Thoracic aorta (tissue), 2 donors: ENCODE measurements around the gene AQP7. TPM values are rescaled to one million over a fixed set of nuclear protein-coding genes. Genes with fewer than 3 reads are reported as not detected.

ENCODE experiments used
- ATAC-seq: fragments of 150-250 bp; one replicate; pipeline ENCODE4 v1.8.0; 2017; ENCODE audit warnings: low read depth; ENCODE audit not compliant: insufficient number of reproducible peaks, low FRiP score
- DNase-seq: peaks from one replicate; pipeline ENCODE4 v3.0.0-alpha.2; 2020; ENCODE audit warnings: low spot score
- H3K27ac ChIP-seq, 2 donors: fragments of 200-600 bp; sonication (generic); 1 replicate in 1 of 2; 2 replicates in 1 of 2; pipeline ENCODE4 v1.5.1; 2016; ENCODE audit warnings: mild to moderate bottlenecking in 2 of 2, moderate library complexity in 2 of 2
- H3K27me3 ChIP-seq: fragments of 200-600 bp; sonication (generic); replicated peaks from 2 replicates; pipeline ENCODE4 v1.6.0; 2016; ENCODE audit warnings: mild to moderate bottlenecking; ENCODE audit not compliant: insufficient read depth
- H3K36me3 ChIP-seq: fragments of 200-600 bp; sonication (generic); one replicate; pipeline ENCODE4 v1.5.1; 2016
- H3K4me1 ChIP-seq, 2 donors: fragments of 200-600 bp; sonication (generic); 1 replicate in 1 of 2; 2 replicates in 1 of 2; pipeline versions ENCODE4 v1.5.1 to v1.6.0; 2016; ENCODE audit warnings: low read depth in 2 of 2, mild to moderate bottlenecking in 1 of 2; ENCODE audit not compliant: control insufficient read depth in 1 of 2
- H3K4me3 ChIP-seq: fragments of 200-600 bp; sonication (generic); 2 replicates; pipeline ENCODE4 v1.5.1; 2016; ENCODE audit warnings: mild to moderate bottlenecking
- H3K9me3 ChIP-seq: fragments of 200-600 bp; sonication (generic); 2 replicates; pipeline ENCODE4 v1.5.1; 2016
- total RNA-seq, 2 donors: library from RNA; depleted of rRNA; stranded (reverse); fragments of >200 nt; gene quantifications; one replicate each; pipeline versions ENCODE4 v1.1.0 to v1.2.3, GENCODE V29; 2016
- TF ChIP-seq, protein P1 (sequence below): fragments of 200-600 bp; sonication (generic); IDR thresholded peaks from one replicate; pipeline ENCODE4 v1.5.1; 2019; ENCODE audit warnings: antibody characterized with exemption

Gene AQP7
- total RNA-seq, 2 donors from 2014 or later: 1.8 to 1.9 TPM

DNA sequence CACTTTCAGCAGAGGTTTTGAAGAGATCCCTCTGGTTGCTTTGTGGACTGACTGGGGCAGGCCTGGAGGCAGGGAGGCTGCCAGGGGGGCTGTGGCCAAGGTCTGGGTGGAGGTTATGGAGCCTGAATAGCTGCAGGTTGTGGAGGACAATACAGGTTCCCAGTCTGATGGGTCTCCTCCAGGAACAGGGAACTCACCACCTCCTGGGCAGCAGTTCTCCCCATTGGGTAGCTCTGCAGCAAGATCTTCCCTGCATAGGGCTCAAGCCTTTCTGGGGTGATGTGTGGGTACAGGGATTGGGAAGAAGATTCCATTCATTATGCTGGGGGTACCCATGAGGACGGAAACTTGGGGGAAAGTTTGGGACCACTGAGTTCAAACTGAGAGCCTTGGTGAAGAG is 38.2 kb upstream of the AQP7 start:
- DNase-seq (no peak), ATAC-seq (no peak)
- Histone ChIP-seq H3K36me3 (no peaks in the 10 kb centered on the region), H3K27me3 (no peaks in the 10 kb centered on the region), H3K4me1 (no peaks in the 10 kb centered on the region), H3K27ac (no peak overlapping the region), H3K4me3 (no peak overlapping the region), H3K9me3 (no peaks in the 10 kb centered on the region)
- TF ChIP-seq, protein P1, sequence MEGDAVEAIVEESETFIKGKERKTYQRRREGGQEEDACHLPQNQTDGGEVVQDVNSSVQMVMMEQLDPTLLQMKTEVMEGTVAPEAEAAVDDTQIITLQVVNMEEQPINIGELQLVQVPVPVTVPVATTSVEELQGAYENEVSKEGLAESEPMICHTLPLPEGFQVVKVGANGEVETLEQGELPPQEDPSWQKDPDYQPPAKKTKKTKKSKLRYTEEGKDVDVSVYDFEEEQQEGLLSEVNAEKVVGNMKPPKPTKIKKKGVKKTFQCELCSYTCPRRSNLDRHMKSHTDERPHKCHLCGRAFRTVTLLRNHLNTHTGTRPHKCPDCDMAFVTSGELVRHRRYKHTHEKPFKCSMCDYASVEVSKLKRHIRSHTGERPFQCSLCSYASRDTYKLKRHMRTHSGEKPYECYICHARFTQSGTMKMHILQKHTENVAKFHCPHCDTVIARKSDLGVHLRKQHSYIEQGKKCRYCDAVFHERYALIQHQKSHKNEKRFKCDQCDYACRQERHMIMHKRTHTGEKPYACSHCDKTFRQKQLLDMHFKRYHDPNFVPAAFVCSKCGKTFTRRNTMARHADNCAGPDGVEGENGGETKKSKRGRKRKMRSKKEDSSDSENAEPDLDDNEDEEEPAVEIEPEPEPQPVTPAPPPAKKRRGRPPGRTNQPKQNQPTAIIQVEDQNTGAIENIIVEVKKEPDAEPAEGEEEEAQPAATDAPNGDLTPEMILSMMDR: no peak

DNA sequence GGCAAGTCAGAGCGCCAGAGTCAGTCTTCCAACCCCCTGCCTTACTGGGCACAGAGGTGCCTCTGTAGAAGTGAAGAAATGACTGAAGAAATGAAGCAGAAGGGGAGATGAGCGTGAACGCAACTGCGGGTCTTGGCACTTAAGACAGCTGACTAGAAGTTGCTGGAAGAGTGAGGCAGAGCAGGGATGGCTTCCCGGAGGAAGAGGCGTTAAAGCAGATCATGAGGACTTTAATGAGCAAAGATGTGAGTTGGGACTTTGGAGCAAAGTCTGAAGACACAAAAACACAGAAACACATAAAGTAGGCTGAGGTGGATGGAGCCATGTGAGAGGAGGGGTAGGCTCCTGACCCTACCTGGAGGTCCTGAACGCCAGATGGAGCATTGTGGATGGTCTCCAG is 37.8 kb upstream of the AQP7 start:
- Histone ChIP-seq H3K27ac (no peak overlapping the region), H3K36me3 (no peaks in the 10 kb centered on the region), H3K4me1 (no peaks in the 10 kb centered on the region), H3K4me3 (no peak overlapping the region), H3K9me3 (no peaks in the 10 kb centered on the region), H3K27me3 (no peaks in the 10 kb centered on the region)
- ATAC-seq (no peak), DNase-seq (no peak)
- TF ChIP-seq, protein P1: no peak

DNA sequence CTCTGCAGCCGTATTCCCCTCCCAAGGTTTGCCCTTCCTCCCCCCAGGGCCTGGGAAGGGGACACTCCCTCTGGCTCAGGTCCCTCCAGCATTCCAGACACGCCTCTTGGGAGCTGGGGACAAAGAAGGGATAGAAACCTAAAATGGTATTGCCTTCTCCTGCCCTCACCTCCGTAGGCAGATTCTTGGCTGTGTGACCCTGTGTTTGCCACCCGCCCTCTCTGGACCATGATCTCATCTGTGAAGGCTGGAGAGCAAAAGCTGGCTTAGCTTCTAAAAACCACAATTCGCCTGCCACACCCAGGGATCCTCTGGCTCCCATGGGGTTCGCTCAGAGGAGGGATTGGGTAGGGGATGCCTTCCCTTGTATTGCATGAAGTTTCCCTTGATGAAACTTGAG is 37.4 kb upstream of the AQP7 start:
- no peaks in the 10 kb centered on the region for H3K36me3 ChIP-seq
- no peak for ATAC-seq

DNA sequence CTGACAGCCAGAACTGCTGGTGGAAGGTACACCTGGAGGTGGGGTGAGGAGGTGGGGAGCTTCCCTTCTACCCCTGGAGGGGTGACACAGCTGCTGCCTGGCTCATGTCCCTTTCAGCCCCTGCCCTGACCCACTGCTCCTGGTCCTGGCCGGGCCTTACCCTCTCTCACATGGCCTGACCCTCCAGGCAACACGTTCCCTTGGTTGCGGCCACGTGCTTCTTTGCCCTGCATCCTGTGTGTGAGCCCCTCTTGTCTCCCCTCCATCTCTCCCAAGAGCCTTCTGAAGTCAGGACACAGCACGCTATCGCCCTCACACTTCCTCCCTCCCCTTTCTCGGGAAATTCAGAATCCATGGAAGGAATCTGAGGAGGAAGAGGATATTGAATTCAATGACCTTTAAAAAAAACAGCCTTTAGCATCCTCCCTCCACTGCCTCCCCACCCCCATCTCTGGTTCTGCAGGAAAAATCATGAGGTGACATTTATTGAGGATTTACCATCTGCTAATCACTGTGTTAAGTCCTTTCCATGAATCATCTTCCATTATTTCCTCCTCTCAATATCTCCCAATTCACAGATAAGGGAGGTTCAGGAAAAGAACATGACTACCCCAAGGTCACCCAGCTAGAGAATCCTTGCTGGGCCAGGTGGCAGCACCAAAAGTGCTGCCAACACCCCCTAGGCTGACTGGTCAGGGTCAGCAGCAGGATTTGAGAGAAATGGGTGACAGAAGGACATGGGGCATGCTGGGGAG is 36.7 kb upstream of the AQP7 start:
- ATAC-seq (no peak), DNase-seq (no peak)
- H3K27ac ChIP-seq: no peak overlapping the region
- TF ChIP-seq, protein P1: no peak
- H3K36me3 ChIP-seq: no peaks in the 10 kb centered on the region
- H3K4me3 ChIP-seq: no peak overlapping the region
- no peaks in the 10 kb centered on the region for H3K9me3 ChIP-seq
- H3K27me3 ChIP-seq: no peaks in the 10 kb centered on the region
- no peaks in the 10 kb centered on the region for H3K4me1 ChIP-seq

More for the DNA sequence above, 37.4 kb upstream of the AQP7 start:
- Histone ChIP-seq H3K9me3 (no peaks in the 10 kb centered on the region), H3K4me1 (no peaks in the 10 kb centered on the region), H3K4me3 (no peak overlapping the region), H3K27me3 (no peaks in the 10 kb centered on the region), H3K27ac (no peak overlapping the region)
- TF ChIP-seq, protein P1: no peak
- DNase-seq: no peak

DNA sequence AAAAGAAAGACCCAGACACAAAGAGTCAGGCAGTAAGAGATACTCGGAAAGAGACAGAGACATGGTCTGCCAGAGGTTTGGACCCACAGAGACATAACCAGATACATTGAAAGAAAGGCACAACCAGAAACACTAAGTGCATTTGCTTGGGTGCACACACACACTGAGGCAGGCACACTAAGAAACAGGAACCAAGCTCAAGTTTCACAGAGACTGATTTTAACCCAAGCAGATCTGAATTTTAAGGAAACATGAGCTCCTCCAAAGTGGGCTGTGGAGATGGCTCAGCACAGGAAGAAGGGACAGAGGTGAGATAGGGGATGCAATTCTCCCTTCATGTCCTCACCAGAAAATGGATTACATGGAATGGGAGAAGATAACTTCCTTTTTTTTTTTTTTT is 35.5 kb upstream of the AQP7 start:
- no peak for DNase-seq
- TF ChIP-seq, protein P1: no peak
- no peak for ATAC-seq

More for the DNA sequence above, 35.5 kb upstream of the AQP7 start:
- Histone ChIP-seq H3K27ac (no peak overlapping the region), H3K9me3 (no peaks in the 10 kb centered on the region), H3K4me3 (no peak overlapping the region), H3K36me3 (no peaks in the 10 kb centered on the region), H3K27me3 (no peaks in the 10 kb centered on the region), H3K4me1 (no peaks in the 10 kb centered on the region)
